HG02623 (cell line): ENCODE results near the gene TBC1D10A.

ENCODE experiments used
- ATAC-seq: cut with Tn5 transposase; IDR thresholded peaks from one replicate; pipeline ENCODE4 v1.9.1; 2021; ENCODE audit warnings: moderate library complexity; ENCODE audit not compliant: unreplicated experiment

The TBC1D10A gene

DNA sequence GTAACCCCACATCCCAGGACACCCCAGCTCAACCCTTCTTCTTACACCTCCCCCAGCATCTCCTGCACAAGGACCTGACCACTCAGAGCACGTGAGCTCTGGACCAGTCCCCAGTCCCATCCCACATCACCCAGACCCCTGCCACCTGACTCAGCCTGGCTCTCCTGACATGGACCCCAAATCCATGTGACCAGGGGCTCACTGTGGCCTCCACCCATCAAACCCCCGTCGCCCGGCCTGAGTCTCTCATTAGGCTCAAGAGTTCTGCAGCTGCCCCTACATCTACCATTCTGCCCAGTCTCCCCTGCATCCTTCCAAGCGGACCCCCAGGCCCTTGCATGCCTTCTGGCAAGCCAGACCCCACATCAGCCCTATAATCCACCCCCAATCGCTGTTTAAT, 78.3 kb downstream of the TBC1D10A start:
- no peak for ATAC-seq

GRCh38 chr22:30247974-30248373, 78.8 kb downstream of the TBC1D10A start:
- no peak for ATAC-seq

DNA sequence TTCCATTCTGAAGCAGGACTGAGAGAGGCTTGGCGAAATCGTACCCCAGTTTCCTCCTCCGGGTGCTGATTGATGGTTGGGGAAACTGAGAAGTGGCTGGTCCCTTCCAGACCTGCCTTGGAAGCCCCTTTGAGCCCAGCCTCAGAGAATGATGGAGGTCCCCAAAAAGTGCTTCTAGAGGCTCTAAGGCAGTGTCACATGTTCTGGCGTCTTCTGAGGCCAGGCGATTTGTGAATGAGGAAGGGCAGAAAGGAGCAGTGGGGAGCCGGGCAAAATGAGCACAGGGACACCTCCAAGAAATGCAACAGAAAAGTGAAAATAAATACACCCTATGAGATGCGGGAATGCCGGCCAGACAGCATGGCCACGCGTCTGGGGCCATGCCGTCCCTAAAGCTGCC, 79.2 kb downstream of the TBC1D10A start:
- ATAC-seq = no peak

GRCh38 chr22:30246814-30247376, 79.8 kb downstream of the TBC1D10A start:
- ATAC-seq = no peak

DNA sequence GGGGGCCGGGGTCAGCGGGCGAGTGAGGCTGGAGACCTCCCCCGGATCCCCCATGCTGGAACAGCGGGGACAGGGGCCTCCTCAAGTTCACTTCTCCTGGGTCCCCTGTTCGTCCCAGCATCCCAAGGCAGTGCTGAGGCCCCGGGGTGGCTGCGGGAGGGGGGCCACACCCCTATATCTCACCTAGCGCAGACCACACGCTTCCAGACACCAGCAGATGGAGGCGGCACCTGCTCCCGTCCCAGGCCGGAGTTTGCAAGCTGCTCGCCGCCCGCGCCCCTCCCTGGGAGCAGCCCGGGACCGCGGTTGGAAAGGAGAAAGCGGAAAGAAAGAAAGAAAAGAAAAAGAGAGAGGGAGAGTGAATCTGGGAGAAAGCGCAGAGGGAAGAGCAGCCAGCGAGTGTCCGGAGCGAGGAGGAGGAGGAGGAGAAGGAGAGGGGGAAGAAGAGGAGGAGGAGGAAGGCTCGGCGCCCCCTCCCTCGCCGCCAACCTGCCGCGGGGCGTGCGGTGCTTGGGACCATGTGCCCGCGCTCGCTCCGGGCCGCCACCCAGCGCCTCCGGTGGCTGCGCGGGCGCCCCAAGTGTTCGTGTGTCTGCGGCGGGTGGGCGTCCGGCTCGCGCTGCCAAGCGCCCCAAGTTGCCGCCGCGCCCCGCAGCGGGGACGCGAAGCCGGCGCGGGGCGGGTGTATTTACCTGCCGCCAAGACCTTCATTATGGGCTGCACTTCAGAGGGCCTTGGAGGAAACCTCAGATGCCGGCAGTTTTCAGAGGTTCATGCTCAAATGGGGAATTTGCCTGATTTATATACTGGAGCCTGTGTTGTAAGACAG, 80.5 kb downstream of the TBC1D10A start, which contains the start of gene LIF:
LIF (minus strand) TSS at position 775 of the 829 bp plus-strand sequence; CDS start at position 711, 64 bp downstream.
- ATAC-seq = no peak

- no peak for ATAC-seq
Measured at GRCh38 chr22:30245181-30245984, 81.4 kb downstream of the TBC1D10A start.

GRCh38 chr22:30244641-30245040, 82.1 kb downstream of the TBC1D10A start:
- ATAC-seq = no peak

DNA sequence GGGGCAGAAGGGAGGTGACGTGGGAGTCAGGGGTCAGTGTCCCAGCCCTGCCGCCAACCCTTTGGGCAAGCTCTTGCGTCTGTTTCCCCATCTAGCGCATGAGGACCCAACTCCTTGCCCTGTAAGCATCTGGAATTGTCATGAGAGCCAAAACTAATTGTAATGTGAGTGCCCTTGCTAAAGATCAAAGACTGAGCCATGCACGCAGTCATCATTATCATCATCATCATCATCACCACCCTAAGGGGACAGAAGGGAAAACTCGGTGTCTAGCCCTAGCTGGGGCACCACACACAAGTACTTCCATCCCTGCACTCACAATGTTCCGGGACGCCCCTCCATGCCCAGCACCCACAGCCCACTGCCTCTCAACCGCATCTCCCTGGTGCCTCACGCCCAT, 82.7 kb downstream of the TBC1D10A start:
- ATAC-seq = no peak

GRCh38 chr22:30243661-30244060, 83.1 kb downstream of the TBC1D10A start:
- no peak for ATAC-seq
